GM18499 (cell line): ENCODE results near the gene CDC7.
"Not testable (repeated sequence)": the region's sequence is repeated elsewhere in the genome, so short reads cannot be mapped to it uniquely, and the experiment has no call there.

Source experiments
- ATAC-seq: cut with Tn5 transposase; IDR thresholded peaks from one replicate; pipeline ENCODE4 v1.9.1; 2021; ENCODE audit warnings: moderate number of reproducible peaks; ENCODE audit not compliant: insufficient read depth, unreplicated experiment

Gene CDC7

DNA sequence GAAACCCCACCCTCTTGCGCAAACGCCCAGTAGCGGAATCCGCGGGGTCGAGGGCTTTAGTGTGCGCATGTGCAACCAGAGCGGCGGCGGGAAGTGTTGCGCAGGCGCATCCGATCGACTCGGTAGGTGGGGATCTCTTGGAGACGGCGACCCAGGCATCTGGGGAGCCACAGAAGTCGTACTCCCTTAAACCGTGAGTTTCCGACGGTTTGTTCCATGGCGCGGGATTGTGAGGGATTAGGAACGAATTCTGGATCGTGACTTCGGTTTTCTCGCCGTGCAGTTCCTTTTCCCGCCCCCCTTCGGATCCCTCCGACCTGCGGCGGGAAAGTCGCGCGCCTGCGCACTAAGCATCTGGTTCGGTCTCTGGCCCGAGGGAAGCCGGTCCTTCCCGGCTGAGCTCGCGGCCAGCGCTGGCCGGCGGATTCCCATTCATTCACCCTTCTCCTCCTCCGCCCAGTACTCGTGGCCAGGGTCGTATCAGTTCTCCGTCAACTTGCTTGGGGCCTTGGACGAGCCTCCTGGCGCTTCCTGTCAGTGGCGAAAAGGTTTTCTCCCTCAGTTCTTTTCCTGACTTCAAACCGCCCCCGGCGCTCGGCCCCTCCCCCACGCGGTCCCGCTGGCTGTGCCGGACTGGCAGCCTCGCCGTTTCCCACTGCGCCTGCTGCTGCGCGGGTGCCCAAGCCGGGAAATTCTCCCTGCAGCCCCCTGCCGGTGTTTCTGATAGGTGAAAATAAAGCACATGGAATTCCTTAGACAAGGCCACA is at the start of gene CDC7:
CDC7 (plus strand) TSS at position 96 of the 767 bp plus-strand sequence. CDS start 866 bp downstream, outside the sequence.
- peak; percentile 56 for ATAC-seq

DNA sequence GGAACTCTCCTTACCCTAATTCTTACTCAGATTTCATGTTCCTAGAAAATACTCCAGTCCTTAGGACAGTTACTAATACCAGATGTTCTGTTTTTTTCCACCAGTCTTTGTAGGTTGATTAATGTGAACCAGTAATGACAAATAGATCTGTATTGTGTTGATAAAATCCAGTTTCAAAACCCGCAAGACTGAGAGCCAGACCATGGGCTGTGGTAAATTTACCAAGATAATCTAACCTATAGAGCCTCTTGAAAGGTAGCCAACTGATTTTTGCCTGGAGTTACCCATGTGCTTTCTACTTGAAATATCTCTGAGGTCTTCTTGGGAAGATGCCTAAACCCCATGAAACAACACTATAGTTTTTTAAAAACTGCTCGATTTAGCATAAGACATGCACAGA is 46.5 kb upstream of the CDC7 start:
- no peak for ATAC-seq

DNA sequence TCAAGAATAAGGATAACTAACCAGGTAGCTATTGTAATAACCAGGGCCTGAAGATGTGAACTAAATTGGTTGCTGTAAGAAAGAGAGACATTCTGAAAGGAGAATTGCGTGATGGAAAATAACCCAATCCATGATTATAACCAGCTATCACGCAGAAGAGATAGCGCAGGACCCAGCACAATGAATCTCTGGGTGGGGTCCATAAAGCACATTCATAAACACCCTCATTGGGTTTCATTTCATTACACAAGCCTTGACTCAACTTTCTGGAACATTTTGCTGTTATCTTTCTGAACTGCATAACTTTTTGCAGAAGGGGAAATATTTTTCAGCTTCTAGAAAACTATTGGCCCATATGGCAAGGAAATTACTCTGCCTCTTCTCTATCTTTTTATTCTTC is 45.3 kb upstream of the CDC7 start:
- no peak for ATAC-seq

DNA sequence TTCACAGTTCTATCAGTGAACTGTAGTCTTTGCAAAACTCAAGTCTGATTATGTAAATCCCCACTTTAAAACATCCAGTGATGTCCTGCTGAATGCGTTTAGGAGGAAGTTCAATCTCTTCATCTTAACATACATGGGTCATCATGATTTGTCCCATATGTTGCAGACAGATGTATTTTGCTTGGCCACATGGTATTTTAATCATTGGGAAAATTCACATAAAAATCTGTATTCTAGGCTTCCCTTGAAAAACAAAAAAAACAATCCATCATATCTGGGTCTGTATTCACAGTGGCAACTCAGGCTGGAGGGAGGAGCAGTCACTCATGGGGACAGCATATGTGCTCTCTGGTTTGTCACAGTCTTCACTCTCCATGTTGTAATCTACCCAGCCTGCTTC is 44.8 kb upstream of the CDC7 start:
- ATAC-seq: no peak

DNA sequence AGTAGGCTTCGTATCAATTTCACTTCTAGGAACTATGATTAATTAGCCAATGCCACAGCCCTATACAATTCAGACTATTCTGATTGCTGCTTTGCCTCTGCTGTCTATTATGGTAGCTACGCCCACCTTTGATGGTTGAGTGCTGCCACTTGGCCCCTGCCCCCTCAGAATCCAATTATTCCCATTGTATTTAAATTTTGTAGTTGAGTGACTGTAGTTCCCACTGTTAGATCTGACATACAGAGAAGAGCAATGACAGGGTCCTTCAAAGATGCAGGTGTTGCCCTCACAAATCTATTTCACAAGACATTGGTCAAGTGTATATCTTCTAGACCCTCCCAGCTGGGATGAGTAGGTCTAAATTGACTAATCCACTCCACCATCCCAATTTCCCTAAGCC is 35.3 kb upstream of the CDC7 start:
- not testable (repeated sequence) for ATAC-seq

DNA sequence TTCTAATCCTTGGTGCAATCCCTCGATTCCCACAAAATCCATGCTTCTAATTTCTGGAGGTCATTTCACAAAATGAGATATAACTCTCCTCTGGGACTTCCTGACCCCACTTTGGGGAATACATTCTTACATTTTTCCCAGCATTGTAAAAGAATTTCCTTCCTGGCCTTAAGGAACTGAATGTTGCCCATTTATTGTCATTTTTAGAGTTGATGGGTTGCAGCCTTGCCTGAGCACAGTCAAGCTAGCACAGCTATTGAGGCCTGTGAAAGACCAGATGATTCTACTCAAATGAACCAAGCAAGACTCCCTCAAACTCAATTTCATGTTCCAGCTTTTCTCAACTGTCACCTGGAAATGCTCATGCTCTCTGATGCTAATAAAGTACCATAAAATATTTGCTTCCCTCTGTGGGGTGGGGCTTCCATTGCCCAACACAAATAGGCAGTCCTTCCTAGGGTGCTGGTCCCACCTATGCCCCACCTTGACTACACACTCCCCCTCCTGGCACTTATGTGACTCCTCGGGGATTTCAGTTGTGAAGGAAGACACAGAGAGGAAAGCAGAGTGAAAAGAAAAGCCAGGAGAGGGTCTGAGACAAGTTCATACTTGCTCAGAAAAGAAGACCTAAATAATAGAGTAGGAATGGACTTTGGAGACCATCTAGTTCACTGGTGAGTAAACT is 24.0 kb upstream of the CDC7 start:
- ATAC-seq: no peak

DNA sequence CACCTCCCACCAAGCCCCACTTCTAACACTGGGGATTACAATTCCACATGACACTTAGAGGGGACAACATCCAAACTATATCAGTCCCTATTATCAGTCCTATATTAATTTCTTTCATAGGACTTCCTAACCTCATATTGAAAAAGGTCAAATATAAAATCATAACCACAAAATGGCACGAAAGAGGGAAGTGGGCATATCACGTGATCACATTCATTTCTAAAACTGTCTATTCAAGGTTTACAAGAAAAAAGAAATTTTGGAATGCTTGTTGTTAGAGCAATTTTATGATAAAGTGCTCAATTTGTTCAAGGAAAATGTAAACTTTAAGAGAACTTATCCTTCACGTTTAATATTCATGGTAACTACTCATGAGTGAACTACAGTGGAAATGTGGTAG is 13.2 kb upstream of the CDC7 start:
- no peak for ATAC-seq

DNA sequence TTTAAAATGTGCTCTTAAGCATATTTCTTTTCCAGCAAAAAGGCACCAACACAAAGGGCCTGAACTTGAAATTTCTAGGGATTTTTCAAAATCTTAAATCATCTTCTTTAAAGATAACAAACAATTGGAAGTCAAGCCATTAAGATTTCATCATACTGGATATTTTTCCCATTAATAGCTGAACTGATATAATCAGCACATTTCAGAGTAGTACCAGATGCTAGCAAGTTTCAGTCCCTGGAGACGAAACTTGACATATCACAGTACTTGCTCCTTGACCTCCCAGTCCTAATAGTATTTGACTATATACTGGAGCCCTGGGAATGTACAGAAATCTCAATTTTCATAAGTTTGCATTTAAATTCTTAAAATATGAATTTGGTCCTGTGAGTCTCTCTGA is 10.2 kb upstream of the CDC7 start:
- no peak for ATAC-seq

DNA sequence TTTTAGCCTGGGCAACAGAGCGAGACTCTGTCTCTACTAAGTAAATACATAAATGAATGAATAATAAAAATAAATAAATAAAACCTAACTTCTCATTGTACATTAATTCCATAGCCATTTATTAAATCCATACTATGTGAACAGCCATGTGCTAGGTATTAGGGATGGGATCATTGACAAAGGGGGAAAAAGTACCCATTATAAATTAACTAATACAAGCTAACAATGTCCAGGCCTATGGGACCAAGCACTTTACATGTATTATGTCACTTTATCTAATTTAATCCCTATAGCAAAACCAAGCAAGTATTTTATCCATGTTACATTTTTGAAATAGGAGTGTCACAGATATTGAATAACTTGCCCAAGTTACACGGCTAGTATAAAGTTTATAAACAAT is 2.6 kb upstream of the CDC7 start:
- ATAC-seq: no peak

DNA sequence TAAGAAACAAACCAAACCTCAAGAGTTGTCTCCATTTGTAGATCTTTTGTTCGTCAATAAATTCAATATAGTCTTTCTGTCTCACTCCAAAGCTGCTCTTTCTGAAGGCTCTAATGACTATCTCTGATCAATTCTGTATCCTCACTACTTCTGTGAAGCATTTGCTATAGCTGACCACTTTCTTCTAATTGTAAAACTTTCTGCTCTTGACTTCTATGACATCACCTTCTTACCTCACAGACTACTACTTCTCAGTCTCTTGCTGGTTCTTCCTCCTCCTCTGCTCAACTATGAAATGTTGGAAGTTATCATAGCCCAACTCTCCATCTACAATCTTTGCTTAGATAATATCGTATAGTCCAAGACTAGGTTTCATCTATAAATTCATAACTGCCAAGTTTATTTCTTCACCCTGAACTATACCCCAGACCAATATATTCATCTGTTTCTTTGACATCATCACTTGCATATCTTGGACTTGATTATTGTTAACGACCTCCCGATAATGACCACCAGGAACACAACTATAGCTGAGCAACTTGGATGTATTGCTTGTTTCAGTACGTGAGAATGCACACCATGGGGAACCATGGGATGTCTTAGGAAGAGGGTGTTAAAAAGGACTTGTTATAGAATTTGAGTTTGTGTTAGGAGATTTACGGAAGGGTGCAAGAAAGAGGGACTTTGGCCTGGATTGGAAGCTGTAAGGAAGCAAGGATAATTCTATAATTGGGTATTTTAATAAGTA is 2.0 kb upstream of the CDC7 start:
- ATAC-seq: no peak

DNA sequence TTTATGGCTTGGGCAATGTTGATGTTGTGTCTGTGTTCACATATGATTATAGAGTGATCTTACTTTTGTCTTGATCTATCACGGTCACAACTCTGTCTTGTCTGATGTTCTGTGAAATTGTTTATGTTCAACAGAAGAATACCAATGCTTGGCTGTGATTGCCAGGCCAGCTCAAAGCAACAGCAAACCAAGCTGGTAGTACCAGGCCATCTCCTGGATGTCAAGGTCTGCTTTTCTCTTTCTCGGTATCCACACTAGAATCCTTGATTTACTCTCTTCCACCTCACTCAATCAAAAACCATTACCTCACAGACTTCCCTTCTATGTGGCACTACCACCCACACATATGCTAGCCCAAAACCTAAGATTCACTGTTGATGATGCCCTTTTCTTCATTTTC is 1.3 kb upstream of the CDC7 start:
- ATAC-seq: no peak

DNA sequence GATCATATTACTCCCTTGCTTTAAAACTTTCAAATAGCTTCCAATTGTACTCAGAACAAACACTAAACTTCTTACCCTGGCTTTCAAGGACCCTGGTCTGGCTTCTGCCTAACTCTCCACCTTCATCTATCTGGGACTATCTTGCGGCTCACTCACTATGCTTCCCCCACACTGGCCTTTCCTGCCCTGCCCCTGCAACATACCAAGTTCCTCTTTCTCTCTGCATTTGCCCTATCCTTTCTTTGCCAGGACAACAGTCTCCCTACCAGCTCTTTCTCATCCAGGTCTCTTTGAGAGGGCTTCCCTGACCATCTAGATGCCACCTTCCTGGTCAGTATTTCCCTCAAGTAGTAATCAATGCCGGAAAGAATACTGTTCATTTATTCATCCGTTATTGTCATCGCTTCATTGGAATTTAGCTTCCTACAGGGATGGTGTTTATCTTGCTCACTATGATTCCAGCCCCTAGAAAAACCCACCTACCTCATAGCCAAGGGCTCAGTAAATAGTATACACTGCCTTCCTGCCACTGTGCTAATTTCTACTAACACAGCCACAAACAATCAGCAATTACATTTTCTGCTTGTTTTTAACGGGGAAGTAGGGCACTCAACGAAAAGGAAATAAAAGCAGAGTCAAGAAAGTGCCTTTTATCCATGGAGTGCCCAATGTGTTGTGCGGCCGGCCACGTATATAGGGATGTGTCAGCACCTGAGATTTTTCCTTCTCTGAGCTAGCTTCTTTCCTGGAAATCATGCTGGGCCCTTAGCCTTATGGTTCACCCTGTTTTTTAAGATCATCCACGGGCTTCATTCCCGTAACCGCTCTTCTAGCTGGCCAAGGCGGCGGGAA is 521 bp upstream of the CDC7 start:
- ATAC-seq: peak; percentile 10

DNA sequence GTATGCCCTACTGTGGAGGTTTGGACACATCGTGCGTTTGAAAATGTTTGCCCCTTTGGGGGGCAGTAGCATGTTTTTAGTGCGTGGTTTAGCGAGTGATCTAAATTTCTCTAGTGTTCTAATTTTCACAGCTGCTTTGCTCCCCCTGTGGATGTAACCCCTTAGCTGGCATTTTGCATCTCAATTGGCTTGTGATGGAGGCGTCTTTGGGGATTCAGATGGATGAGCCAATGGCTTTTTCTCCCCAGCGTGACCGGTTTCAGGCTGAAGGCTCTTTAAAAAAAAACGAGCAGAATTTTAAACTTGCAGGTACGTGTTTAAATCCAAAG is 836 bp downstream of the CDC7 start:
- no peak for ATAC-seq

DNA sequence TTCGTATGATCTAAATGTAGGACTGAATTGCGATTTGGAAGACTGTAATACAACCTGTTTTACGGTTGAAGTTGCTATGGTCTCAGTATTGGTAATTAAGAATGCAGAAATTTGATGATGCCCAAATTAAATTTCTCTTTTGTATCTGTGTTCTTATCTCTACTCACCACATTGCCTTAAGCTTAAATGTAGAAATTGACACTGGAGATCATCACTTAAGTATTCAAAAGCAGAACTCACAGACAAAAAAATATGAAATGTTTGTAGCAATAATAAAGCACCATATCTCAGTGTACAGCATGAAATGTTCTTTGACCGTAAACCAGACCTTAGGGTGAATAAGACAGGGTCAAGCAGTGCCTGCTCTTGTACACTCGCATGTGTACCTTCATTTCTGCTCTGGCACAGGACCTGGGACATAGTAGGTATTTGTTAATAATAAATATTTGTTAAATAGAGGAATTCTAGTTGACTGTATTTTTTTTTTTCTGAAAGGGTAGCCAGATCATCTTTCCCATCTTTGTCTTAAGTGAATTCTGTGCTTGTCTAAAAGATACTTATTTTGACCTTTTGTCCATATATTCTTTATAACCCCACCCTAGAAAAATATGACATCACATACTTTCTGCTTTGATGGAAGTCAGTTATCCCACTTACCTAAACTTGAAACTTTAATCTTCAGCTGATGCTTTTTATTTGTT is 1.5 kb downstream of the CDC7 start:
- no peak for ATAC-seq

DNA sequence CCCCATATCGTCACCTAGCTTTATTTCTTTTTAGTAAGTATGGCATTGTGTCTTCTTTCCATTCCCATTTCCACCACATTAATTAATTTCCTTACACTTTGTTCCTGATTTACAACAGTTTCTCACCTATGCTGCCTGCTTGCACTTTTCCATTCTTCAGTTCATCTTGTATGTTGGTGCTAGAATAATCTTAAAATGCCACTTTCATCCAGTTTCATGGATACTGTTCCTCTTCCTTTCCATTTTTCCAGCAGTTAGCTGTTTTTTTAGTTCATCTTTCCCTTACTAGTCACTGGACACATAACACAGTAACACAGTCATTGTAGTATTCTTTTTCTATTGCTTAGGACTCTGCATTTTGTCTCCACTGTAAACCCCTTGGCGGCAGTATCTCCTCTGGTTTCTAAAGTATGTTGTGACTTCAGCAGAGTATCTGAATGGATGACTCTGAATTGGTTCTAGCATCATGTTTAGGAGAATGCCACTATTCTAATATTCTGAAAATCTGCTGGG is 2.1 kb downstream of the CDC7 start:
- no peak for ATAC-seq

DNA sequence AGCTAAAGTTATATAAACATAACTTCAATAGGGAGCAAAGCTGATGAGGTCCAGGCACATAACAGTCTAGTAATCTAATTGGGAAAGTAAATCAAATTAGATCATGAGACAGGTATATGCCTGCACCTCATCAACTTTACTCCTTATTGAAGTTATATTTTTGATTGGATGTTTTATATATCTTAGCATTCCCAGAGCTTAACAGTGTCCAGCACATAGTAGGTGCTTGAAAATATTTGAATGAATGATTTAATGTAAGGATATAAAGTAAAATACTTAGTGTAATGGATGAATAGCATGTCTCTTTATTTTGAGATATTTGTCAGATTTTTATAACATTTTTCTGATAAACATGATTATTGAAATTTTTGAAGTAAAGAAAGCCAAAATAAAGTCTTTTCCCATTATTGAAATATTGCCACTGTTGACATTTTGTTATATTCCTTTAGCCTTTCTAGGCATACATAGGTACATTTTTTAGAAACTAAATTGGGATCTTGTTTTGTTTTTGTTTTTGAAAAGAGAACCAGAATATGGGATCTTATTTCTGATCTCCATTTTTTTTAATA is 2.8 kb downstream of the CDC7 start:
- no peak for ATAC-seq

DNA sequence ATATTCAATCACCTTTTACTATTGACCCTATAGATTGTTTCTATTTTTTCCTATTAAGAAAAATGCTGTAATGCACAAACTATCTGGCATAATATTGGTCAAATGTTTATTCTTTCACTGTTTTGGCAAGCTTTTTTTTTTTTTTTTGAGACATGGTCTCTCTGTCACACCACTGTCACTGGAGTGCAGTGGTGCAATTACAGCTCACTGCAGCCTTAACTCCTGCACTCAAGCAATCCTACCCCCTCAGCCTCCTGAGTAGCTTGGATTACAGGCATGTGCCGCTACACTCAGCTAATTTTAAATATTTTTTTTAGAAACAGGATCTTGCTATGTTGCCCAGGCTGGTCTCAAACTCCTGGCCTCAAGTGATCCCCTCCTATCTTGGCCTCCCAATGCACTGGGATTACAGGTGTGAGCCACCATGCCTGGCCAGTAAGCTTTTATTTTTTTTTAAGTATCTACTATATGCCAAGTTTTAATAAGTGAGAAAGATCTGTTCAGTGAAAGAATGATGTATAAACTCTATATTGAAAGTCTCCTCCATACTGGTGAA is 3.4 kb downstream of the CDC7 start:
- ATAC-seq: no peak

DNA sequence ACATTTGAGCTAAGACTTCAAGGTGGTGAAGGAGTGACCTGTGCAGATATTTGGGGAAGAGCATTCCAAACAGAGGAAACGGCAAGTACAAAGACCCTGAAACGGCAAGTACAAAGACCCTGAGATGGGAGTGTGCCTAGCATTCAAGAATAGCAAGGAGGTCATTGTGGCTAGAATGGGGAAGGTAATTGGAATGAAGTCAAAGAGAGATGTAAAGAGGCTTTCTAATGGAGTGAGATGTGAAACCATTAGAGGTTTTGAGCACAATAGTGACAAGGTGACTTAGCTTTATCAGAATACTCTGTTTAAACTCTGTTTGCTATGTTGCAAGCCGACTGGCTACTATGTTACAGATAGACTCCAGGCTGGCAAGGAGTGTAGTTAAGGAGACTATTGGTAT is 4.4 kb downstream of the CDC7 start:
- no peak for ATAC-seq

DNA sequence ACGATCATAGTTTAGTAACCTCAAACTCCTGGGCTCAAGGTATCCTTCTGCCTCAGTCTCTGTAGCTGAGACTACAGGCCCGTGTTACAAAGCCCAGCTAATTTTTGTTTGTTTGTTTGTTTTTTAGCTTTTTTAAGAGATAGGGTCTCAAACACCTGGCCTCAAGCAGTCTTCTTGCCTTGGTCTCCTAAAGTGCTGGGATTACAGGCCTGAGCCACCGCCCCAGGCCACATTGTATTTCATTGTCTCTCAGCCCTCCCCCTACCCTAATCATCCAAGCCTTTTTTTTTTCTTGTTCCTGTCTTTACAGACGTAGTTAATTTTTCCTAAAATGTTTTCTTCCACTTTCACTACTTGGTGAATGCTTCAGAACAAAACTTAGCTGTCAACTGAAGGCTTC is 5.4 kb downstream of the CDC7 start:
- no peak for ATAC-seq
